Measurements from ENCODE around the gene OR56A5. TPM values are rescaled to one million over a fixed set of nuclear protein-coding genes. Genes with fewer than 3 reads are reported as not detected.

The OR56A5 gene
- total and polyA plus RNA-seq, 2 of the 4 experiments (the other 2 are of a cell fraction), result not detected

DNA sequence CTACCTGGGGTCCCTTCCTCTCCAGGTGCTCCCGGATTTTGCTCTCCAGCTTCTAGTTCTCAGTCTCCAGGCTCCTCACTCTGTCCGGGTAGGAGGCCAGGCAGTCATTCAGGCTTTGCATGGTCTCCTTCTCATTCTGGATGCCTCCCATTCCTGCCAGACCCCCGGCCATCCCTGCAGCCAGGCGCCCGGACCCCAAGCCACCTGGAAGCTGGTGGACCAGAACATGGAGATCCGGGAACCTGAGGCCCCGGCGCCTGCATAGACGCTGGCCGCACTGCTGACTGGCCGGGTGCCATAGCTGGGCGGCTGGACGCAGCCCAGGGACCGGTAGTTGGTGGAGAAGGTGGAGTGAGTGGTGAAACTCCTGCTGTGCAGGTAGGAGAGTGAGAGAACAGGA lies 26.5 kb upstream of the OR56A5 start:
- Histone ChIP-seq H3K4me3 (ENCODE audit: insufficient read depth, low read depth, low read length) (no peak overlapping the region), H3K18ac (ENCODE audit: low read depth, low read length) (no peak overlapping the region), H4K5ac (ENCODE audit: low read depth, low read length) (no peak overlapping the region), H2BK20ac (ENCODE audit: low read depth, low read length) (no peak overlapping the region), H2BK15ac (ENCODE audit: low read depth, low read length) (no peak overlapping the region), H3K56ac (ENCODE audit: extremely low read depth, insufficient read depth, low read length) (no peak overlapping the region), H3K14ac (replicated peaks; ENCODE audit: low read depth, low read length) (no peak overlapping the region), H3K36me3 (ENCODE audit: control insufficient read depth, insufficient read depth, low read length) (no peaks in the 10 kb centered on the region), H3K23ac (ENCODE audit: low read depth, low read length) (no peak overlapping the region), H2AK9ac (replicated peaks; ENCODE audit: low read depth, low read length, poor library complexity) (no peak overlapping the region), H3K4me2 (ENCODE audit: low read depth, low read length) (no peak overlapping the region), H3K4ac (ENCODE audit: low read depth, low read length) (no peak overlapping the region), H4K20me1 (ENCODE audit: insufficient read depth, low read length) (no peaks in the 10 kb centered on the region), H3K27ac (ENCODE audit: insufficient read depth, low read length) (no peak overlapping the region), H2BK5ac (ENCODE audit: low read depth, low read length, poor library complexity, severe bottlenecking) (no peak overlapping the region), H2BK120ac (ENCODE audit: low read depth, low read length) (no peak overlapping the region), H2AFZ (replicated peaks; ENCODE audit: low read length, poor library complexity) (no peak overlapping the region), H2AK5ac (ENCODE audit: low read depth, low read length) (no peak overlapping the region), H3K27me3 (ENCODE audit: control insufficient read depth, insufficient read depth, low read length) (no peaks in the 10 kb centered on the region), H3K9me3 (ENCODE audit: control insufficient read depth, insufficient read depth, low read length) (peaks cover 2% of the 10 kb centered on the region; the same call in 1 of the 2 replicates), H3K9ac (ENCODE audit: low read depth, low read length) (no peak overlapping the region), H3K79me1 (ENCODE audit: low read depth in 1 of 2, low read length in 2 of 2) (no peaks in the 10 kb centered on the region), H3K4me1 (ENCODE audit: control insufficient read depth, insufficient read depth, low read length) (no peaks in the 10 kb centered on the region), H4K8ac (ENCODE audit: low read depth in 2 of 2, low read length in 2 of 2) (no peak overlapping the region), H3K9me1 (ENCODE audit: insufficient read depth, low read length) (no peaks in the 10 kb centered on the region), H4K91ac (ENCODE audit: insufficient read depth, low read depth, low read length) (no peak overlapping the region)
- DNase-seq, result no peak
- POLR2A ChIA-PET (ENCODE audit: unreplicated experiment), result no interaction called here
- dilution Hi-C loops (cut with HindIII; ENCODE audit: low sequenced_read_pairs, unreplicated experiment) (no loop called here), intact Hi-C loops (cut with micrococcal nuclease) (no loop called here), in situ Hi-C loops (cut with MboI; ENCODE audit: low sequenced_read_pairs) (no loop called here)
- 26% methylated on average over 4 of the region's 14 CpGs; no CpG with 5 or more reads in 1 of the 2 experiments for WGBS, 2 experiments (ENCODE audit: extremely low coverage in 2 of 2, insufficient read length in 1 of 2)
- CTCF ChIA-PET, result no interaction called here
- no peak for ATAC-seq (ENCODE audit: low read depth)
- no TSS peak for BruUV-seq (replicated peaks)
- no peak for TF ChIP-seq POLR2A (IDR thresholded peaks at IDR 0.05; ENCODE audit: low read depth, low read length)
- TF ChIP-seq, protein P1, sequence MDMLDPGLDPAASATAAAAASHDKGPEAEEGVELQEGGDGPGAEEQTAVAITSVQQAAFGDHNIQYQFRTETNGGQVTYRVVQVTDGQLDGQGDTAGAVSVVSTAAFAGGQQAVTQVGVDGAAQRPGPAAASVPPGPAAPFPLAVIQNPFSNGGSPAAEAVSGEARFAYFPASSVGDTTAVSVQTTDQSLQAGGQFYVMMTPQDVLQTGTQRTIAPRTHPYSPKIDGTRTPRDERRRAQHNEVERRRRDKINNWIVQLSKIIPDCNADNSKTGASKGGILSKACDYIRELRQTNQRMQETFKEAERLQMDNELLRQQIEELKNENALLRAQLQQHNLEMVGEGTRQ (IDR thresholded peaks at IDR 0.05; ENCODE audit: low read depth, low read length), result no peak
- no peak for TF ChIP-seq FOS (IDR thresholded peaks at IDR 0.05; ENCODE audit: low read depth, low read length)
- TF ChIP-seq, protein P2, sequence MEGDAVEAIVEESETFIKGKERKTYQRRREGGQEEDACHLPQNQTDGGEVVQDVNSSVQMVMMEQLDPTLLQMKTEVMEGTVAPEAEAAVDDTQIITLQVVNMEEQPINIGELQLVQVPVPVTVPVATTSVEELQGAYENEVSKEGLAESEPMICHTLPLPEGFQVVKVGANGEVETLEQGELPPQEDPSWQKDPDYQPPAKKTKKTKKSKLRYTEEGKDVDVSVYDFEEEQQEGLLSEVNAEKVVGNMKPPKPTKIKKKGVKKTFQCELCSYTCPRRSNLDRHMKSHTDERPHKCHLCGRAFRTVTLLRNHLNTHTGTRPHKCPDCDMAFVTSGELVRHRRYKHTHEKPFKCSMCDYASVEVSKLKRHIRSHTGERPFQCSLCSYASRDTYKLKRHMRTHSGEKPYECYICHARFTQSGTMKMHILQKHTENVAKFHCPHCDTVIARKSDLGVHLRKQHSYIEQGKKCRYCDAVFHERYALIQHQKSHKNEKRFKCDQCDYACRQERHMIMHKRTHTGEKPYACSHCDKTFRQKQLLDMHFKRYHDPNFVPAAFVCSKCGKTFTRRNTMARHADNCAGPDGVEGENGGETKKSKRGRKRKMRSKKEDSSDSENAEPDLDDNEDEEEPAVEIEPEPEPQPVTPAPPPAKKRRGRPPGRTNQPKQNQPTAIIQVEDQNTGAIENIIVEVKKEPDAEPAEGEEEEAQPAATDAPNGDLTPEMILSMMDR (conservative IDR thresholded peaks at IDR 0.05; ENCODE audit: low read depth, low read length), result no peak
- no peak for TF ChIP-seq RFX5 (IDR thresholded peaks at IDR 0.05; ENCODE audit: low read depth, low read length)
- no peak for TF ChIP-seq RAD21 (IDR thresholded peaks at IDR 0.05; ENCODE audit: low read length)
- no peak for TF ChIP-seq RCOR1 (IDR thresholded peaks at IDR 0.05; ENCODE audit: insufficient replicate concordance, low read length)
- TF ChIP-seq MAZ (IDR thresholded peaks at IDR 0.05; ENCODE audit: borderline replicate concordance, low read depth, low read length), result no peak
- TF ChIP-seq CHD1 (IDR thresholded peaks at IDR 0.05; ENCODE audit: low read depth, low read length), result no peak
